GM12865 (cell line): ENCODE results near the gene UBA7.

Experiments
- DNase-seq: peaks from one replicate; pipeline ENCODE4 v3.0.0; 2010; ENCODE audit warnings: low read depth
- H3K4me3 ChIP-seq: 2 replicates; pipeline ENCODE4 v1.5.1; 2011; ENCODE audit warnings: mild to moderate bottlenecking, low read depth, low read length, control low read depth
- CTCF ChIP-seq: IDR thresholded peaks from 2 replicates; pipeline ENCODE4 v1.5.1; 2011; ENCODE audit warnings: low read length, control low read depth, low read depth, inconsistent platforms; ENCODE audit not compliant: insufficient read depth; ENCODE audit errors: missing control alignments

Gene UBA7

GRCh38 chr3:49794431-49794830 is 19.3 kb downstream of the UBA7 start:
- DNase-seq, result no peak
- no peak overlapping the region for H3K4me3 ChIP-seq
- TF ChIP-seq CTCF, result no peak

GRCh38 chr3:49793486-49794085 is 20.2 kb downstream of the UBA7 start:
- no peak for TF ChIP-seq CTCF
- H3K4me3 ChIP-seq, result no peak overlapping the region
- no peak for DNase-seq

DNA sequence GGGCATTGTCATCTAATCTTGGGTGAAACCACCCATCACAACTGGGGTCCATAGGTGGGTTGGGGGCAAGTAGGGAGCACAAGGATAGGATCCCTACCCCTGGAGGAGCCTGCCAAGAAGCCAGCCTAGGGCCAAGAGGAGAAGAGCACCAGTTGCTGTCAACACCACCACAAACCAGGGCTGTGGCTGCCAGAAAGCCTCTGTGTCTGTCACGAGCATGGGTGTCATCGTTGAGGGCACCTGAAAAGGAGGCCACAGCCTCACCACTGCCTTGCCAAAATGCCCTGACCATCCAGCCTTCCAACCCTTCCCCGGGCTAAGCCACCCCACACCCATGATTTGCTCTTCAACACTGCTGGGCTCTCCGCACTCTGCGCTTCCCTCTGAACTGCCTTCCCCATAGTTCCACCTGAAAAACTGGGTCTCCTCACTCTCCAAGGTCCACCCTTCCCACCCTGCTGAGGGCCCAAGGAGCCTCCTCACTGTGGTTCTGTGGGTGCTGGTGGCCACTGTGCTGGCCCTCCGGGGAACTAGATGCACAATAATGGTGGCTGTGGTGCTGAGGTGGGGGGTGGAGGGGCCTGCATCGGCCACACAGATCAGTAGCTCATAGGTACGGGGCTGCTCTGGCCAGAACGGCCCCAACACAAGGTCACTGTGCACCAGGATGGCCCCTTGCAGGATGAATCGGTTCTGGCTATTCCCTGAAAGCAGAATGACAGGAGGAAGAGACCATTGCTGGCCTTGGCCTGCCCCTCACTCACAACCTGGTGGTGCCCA is 21.2 kb downstream of the UBA7 start:
- DNase-seq, result no peak
- TF ChIP-seq CTCF, result no peak
- no peak overlapping the region for H3K4me3 ChIP-seq

DNA sequence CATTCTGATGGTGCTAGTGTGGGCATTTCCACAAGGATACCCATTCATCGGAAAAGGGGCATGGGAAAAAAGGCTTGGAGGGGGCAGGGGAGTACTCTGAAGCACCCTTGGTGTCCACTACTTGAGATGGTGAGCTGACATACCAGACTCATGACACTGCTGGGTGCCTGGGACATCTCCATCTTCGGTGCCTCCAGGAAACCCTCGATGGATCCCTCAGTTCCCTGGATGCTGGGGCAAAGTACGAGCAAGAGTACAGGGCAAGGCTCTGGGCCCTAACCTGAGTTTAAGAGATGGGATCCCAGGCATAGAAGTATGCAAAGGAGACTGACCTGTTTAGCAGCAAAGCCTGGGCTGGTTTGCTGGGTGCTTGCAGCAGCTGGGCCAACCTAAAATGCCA is 22.2 kb downstream of the UBA7 start:
- no peak for DNase-seq
- no peak for TF ChIP-seq CTCF
- H3K4me3 ChIP-seq, result no peak overlapping the region

GRCh38 chr3:49790626-49791411 is 22.9 kb downstream of the UBA7 start:
- no peak for TF ChIP-seq CTCF
- no peak for DNase-seq
- no peak overlapping the region for H3K4me3 ChIP-seq

GRCh38 chr3:49788056-49788455 is 25.7 kb downstream of the UBA7 start:
- H3K4me3 ChIP-seq, result no peak overlapping the region
- no peak for TF ChIP-seq CTCF
- no peak for DNase-seq
